NCI-H146 (cell line): ENCODE measurements around the gene HIC2.
"Not testable (repeated sequence)": the region's sequence is repeated elsewhere in the genome, so short reads cannot be mapped to it uniquely, and the experiment has no call there.

Experiments used
- DNase-seq: peaks from one replicate; lab custom pipeline; 2025; lab: John Stamatoyannopoulos, UW

Gene HIC2, protein sequence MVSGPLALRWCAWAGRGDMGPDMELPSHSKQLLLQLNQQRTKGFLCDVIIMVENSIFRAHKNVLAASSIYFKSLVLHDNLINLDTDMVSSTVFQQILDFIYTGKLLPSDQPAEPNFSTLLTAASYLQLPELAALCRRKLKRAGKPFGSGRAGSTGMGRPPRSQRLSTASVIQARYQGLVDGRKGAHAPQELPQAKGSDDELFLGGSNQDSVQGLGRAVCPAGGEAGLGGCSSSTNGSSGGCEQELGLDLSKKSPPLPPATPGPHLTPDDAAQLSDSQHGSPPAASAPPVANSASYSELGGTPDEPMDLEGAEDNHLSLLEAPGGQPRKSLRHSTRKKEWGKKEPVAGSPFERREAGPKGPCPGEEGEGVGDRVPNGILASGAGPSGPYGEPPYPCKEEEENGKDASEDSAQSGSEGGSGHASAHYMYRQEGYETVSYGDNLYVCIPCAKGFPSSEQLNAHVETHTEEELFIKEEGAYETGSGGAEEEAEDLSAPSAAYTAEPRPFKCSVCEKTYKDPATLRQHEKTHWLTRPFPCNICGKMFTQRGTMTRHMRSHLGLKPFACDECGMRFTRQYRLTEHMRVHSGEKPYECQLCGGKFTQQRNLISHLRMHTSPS

DNA sequence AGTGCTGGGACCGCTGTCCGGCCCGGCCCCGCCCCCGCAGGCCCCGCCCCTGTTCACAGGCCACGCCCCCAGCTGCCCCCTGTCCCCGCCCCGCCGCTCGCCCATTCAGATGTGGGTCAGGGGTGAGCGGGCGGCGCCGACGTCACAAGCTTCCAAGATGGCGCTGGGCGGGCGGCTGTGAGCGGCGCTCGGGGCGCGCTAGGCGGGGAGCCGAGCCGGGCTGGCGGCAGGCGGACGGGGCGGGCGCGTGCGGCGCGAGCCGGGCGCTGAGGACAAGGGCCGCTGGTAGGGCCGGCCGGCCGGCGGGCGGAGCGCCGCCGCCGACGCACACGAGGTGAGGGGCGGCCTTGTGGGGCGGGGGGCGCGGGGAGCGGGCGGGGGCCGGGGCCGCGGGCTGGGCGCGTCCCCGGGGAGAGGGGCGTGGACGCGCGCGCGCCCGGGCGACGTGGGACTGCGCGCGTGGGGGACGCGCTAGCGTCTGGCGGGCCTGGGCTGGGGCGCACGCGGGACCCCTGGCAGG is at the start of gene HIC2:
Gene HIC2 (plus strand): TSS at position 145 of the 520 bp plus-strand sequence. CDS start 25,461 bp downstream, outside the sequence.
- DNase-seq, result not testable (repeated sequence)

DNA sequence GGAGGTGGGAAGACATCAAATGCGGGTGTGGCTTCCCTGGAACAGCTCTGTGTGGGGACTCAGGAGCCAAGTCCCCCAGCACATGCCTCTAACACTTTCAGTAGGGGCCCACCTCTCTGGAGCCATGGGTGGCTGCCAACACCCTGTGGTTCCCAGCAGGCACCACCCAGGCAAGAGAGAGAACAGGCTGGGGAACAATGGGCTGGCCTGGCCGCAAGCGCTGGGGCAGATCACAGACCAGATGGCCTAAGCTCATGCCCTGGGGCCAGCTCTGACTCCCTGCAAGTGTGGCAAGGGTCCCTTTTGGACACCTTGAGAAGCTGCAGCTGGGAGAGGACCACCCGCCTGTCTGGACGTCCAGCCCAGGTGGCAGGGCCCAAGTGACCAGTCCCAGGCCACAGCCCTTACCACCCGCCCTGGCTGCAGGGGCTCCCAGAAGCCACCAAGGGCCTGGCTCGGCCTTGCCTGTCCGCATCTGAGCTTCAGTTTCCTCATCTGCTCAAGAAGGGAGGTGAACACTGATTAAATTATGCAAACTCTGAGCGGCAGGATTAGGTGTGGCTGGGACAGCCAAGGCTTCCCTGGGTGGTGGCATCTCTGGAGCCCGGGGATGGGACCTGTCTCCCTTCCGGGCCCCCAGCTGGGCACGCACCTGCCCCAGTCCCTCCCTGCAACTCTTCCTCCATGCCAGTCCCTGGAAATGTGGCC is 48.4 kb upstream of the HIC2 start:
- DNase-seq, result not testable (repeated sequence)

DNA sequence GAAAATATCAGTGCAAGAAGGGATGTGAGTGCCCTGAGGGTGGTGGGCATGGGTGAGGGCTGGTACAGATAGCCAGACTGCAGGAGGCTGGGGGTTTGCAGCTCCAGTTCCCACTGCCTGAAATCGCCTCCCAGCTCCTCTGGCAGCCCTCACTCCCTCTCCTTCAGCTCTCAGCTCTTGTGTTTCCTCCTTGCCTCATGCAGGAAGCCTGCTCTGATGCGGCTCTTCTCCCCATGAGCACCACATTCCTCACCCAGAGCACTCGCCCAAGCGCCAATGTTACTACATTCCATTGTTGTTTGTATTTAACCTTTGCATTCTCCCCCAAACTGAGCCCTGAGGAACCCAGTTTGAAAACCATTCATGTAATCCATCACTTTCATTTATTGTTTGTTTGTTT is 41.3 kb upstream of the HIC2 start:
- not testable (repeated sequence) for DNase-seq

DNA sequence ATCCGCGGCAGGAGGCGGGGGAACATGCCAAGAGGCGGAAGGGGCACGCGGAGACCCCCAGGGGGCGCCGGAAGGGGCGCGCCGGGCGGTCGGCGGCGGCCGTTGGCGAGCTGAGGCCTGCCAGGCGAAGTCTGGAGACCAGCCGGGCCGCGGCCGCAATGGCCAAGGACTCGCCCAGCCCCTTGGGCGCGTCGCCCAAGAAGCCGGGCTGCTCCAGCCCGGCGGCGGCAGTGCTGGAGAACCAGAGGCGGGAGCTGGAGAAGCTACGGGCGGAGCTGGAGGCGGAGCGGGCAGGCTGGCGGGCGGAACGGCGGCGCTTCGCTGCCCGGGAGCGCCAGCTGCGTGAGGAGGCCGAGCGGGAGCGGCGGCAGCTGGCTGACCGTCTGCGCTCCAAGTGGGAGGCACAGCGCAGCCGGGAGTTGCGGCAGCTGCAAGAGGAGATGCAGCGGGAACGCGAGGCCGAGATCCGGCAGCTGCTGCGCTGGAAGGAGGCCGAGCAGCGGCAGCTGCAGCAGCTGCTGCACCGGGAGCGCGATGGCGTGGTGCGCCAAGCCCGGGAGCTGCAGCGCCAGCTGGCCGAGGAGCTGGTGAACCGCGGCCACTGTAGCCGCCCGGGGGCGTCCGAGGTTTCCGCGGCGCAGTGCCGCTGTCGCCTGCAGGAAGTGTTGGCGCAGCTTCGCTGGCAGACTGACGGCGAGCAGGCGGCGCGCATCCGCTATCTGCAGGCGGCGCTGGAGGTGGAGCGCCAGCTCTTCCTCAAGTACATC is 33.3 kb upstream of the HIC2 start, which contains the start of gene RIMBP3B:
Gene RIMBP3B (plus strand): TSS at position 51 of the 767 bp plus-strand sequence. CDS start 108 bp downstream, at position 159.
- not testable (repeated sequence) for DNase-seq

DNA sequence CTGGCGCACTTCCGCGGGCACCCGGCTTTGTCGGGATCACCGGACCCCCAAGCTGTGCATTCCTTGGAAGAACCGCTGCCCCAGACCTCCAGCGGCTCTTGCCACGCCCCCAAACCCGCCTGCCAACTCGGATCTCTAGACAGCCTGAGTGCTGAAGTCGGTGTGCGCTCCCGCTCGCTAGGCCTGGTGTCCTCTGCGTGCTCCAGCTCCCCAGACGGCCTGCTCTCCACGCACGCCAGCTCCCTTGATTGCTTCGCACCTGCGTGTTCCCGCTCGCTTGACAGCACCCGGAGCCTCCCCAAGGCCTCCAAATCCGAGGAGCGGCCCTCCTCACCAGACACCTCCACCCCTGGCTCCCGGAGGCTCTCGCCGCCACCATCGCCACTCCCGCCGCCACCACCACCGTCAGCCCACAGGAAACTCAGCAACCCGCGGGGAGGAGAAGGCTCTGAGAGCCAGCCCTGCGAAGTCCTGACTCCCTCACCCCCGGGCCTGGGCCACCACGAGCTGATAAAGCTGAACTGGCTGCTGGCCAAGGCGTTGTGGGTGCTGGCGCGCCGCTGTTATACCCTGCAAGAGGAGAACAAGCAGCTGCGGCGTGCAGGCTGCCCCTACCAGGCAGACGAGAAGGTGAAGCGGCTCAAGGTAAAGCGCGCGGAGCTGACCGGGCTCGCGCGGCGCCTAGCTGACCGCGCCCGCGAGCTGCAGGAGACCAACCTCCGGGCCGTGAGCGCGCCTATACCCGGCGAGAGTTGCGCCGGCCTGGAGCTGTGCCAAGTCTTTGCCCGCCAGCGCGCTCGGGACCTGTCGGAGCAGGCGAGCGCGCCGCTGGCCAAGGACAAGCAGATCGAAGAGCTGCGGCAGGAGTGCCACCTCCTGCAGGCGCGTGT is 32.5 kb upstream of the HIC2 start:
- not testable (repeated sequence) for DNase-seq

DNA sequence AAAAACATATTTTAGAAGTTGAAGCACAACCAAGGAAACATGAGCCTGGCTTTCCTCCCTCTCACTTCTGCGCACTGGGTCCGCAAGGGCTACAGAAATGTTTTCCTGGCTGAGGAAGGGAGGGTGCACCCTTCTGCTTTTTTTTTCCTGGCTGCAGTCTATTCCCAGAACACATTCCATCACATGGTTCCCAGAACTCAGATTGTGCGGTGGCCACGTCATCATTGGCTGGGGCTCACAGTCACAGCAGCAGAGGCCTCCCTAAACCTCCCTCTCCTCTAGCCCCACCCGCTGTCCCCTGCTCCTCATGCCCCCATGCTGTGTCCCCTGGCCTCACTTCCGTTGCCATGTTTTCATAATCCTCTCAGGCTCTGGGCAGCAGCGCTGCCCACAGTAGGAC is 27.7 kb upstream of the HIC2 start:
- not testable (repeated sequence) for DNase-seq

DNA sequence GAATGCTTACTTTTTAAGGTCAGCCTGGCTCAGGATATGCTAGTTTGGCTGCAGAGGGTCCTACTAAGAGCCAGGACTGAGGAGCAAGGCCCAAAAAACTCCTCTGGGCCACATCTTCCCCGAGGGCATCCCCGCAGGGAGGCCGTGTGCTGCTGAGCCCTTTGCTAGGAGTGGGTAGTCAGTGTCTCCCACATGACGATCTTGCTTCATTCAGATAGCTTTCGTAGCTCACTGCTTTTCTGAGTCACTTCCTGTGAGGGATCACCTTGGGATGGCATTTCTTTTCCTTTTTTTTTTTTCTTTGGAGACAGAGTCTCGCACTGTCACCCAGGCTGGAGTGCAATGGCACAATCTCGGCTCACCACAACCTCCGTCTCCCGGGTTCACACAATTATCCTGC is 27.2 kb upstream of the HIC2 start:
- DNase-seq, result not testable (repeated sequence)

DNA sequence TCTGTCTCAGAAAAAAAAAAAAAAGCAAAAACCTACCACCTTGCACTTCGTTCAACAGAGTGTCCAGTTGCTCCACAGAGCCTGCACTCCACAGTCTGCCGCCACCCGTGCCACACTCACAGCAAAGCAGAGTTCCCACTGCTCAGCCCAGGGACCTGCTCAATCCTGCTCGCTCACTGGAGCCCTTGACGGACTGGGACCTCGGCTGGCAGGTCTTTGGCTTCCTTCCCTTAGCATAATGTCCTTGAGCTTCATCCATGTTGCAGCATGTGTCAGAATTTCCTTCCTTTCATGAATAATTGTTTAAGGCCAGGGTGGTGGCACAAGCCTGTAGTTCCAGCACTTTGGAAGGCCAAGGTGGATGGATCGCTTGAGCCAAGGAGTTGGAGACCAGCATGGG is 22.6 kb upstream of the HIC2 start:
- not testable (repeated sequence) for DNase-seq

DNA sequence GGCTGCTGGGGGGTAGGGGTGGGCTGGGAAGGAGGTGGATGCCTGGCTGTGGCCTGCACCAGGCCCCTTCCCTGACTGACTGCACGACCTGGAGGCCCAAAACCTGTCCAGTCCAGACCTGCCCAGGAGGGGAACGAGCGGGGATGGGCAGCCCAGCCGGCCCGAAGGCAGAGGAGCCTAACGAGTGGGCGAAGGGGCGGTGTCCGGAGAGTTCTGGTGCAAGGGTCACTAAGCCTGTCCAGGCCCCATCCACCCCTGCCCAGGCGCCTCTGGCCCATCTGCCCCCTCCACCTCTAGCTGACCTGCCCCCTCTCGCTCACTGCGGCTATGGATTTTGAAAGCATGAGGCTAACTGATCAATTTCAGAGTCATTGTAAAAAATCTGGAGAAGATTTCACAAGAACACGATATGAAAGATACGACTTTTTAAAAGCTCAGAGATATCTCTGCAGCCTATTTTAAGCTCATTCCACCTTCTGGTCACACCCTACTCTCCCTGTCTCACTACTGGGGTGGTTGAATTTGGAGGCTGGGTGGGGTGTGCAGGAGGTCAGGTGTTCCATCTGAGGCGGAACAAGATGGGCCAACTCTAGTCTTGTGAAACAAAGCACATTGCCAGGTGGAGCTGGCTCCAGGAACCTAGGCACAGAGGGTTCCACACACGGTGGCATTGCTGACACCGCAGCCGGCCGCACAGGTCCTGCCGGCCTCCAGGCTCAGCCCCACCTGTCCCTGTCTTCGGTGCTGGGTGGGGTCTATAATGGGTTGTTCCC is 15.8 kb upstream of the HIC2 start:
- DNase-seq, result not testable (repeated sequence)

DNA sequence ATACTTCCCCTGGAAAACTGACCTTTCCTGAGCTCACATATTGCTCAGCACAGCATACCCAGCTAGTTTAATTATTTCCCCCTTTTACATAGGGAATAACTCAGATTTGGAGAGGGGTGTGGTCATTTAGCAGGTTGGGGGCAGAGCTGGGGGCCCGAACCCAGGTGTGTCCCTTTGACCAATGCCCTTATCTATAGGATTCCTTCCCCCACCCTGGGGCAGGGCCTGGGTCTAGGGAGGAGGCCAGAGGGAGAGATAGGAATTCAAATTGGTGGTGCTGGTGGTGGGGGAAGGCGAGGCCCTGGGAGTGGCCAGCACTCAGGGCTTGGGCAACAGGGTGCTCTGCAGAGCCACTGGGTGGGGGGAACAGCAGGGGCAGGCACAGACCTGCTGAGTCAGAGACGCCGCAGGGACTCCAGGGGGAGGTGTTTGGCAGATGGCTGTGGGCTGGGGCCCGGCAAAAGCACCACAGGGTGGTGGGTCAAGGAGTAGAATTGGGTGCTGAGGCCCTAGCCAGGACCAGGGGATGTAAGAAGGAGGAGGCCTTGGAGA is 14.3 kb upstream of the HIC2 start:
- not testable (repeated sequence) for DNase-seq

DNA sequence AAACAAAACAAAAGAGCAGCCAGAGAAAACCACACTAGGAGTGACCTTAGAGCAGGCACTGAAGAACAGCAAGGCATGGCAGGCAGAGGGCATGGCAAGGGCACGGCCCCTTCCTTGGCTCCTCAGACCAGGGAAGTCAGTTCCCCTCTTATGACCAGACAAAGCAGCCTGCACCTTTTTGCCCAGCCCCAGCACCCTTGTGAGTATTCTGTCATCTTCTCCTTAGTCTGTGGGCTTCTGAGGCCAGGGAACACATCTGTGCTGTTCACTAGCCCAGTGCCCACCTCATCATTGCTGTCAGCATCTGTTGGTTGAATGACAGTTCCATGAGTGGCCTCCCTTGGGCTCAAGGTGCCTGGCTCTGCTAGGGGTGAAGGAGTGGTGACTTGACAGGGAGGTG is 10.0 kb upstream of the HIC2 start:
- DNase-seq, result not testable (repeated sequence)

DNA sequence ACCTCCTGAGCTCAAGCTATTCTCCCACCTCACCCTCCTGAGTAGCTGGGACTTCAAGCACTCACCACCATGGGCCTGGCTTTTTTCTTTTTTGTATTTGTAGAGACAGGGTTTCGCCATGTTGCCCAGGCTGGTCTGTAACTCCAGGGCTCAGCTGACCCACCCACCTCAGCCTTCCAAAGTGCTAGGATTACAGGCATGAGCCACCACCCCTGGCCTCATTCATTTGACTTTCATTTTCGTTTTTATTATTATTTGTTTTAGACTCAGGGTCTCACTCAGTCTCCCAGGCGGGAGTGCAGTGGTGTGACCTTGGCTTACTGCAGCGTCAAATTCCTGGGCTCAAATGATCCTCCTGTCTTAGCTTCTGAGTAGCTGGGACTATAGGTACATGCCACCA is 9.4 kb upstream of the HIC2 start:
- DNase-seq, result not testable (repeated sequence)

DNA sequence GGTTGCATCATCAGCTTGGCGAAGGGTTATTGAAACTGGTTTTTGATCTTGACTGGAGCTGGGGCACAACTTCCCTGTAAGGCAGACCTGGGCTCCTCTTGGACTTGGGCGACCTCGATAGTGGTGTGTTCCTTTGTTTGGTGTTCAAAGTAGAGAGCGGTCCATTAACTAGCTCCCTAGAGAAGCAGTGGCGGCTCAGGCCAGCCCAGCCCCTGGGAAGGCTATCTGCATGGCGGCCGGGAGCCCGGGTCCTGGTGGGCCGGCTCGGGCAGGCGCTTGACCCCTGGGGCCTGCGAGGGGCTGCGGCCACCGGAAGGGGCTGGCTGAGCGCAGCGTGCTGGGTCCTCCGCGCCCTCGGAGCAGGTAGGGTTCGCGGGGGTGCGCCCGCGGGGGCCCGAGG is 796 bp upstream of the HIC2 start:
- DNase-seq, result not testable (repeated sequence)

DNA sequence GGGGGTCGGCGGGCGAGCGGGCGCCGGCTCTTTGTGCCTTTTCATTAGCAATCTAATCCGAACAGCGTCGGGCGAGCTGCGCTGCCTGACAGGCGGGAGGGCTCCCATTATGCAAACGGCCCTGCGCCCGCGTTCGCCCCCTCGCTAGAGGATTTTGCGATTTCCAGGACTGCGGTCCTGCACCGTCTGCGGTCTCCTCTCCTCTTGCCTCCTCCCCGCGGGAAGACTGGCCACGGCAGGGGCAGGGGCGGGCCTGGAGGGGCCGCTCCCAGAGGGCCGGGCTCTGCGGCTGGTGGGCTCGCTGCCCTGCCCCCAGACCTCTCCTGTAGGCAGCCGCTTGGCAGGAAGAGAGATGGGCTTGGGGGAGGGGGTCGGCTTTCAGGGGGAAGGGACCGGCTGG is 682 bp downstream of the HIC2 start:
- DNase-seq, result not testable (repeated sequence)

DNA sequence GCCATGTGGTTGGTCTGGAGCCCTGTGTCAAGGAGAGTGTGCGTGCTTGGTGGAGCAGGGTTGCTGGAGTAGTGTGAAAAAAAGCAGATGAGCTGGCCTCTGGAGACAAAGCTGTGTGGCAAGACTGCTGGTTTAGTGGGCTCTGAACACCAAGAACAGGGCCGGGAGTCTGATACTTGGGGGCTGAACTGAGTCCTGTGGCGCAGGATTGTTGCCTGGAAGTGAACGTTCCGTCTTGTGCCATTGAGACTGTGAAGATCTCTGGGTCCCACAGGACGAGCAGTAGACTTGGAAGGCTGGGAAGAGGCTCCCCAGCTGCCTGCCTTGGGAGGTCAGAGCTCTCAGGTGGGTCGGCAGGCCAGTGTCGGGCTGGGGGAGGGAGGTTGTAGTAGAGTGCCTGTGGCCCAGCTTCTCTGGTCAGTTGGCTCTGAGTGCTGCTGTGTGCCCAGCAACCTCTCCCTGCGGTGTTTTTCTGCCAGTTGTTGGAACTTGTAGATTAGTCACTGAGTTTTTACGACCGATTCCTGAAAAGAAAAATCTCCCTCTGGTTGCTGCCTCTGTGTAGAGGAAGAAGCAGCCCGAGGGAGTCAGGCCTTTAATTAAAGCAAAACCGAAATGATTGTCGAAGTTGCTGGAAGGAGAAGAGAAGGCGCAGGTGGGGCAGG is 1.9 kb downstream of the HIC2 start:
- not testable (repeated sequence) for DNase-seq

DNA sequence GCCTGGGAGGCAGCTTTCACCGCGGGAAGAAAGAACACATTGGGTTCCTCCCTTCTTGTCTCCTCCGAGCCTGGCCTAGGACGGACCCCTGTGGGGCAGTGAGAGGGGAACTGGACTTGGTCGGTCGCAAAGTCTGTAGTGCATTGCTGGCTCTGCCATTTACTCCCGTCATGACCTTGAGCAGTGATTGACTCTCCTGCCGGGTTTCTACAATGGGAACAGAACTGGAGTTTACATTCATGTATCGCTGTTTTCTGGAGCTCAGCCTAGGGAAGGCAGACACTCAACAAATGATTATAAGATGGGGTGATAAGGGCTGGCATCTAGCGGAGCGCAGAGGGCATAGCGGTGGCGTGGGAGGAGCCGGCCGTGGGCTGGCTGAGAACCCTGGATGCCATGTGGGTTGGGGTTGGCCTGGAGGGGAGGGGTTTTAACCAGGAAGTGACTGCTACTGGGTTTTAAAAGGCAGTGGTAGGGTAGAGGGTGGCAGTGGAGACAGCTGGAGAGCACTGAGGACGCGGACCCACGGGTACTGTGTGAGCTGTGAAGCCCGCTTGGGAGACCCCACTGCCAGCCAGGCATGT is 3.1 kb downstream of the HIC2 start:
- DNase-seq, result not testable (repeated sequence)

DNA sequence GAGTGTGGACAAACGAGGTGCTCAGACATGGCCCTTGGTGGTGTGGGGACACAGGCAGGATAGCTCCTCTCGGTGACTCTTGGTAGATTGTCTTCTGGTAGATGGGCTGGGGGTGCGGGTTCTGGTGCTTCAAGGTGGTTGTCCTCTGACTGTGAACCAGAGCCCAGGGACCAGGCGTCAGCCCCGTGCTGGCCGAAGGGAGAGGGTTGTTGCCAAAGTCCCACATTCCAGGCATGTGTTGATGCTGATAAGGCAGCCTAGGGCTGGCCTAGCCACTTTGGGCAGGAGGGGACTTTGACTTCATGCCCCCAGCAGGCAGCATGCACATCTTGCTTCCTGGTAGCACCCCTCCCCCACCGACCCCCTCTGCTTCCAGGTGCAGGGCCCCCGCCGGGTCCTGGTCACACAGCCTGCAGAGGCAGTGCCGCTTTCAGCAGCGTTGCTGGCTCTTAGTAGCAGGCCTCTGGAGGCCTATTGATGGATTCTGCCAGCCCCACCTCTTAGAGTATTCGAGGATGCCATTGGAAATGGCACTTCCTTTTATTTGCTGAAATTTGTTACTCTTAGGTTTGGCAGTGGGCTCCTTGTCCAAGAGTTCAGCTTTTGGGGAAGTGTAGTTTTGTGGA is 7.0 kb downstream of the HIC2 start:
- not testable (repeated sequence) for DNase-seq
